ENCODE data around the gene NR2F1-AS1. TPM values are rescaled to one million over a fixed set of nuclear protein-coding genes. Genes with fewer than 3 reads are reported as not detected.
"Not testable (repeated sequence)": the region's sequence is repeated elsewhere in the genome, so short reads cannot be mapped to it uniquely, and the experiment has no call there.

Gene NR2F1-AS1
- total RNA-seq, 6 experiments from 2014 or later: 22.9 to 26.2 (median 24.8) TPM

DNA sequence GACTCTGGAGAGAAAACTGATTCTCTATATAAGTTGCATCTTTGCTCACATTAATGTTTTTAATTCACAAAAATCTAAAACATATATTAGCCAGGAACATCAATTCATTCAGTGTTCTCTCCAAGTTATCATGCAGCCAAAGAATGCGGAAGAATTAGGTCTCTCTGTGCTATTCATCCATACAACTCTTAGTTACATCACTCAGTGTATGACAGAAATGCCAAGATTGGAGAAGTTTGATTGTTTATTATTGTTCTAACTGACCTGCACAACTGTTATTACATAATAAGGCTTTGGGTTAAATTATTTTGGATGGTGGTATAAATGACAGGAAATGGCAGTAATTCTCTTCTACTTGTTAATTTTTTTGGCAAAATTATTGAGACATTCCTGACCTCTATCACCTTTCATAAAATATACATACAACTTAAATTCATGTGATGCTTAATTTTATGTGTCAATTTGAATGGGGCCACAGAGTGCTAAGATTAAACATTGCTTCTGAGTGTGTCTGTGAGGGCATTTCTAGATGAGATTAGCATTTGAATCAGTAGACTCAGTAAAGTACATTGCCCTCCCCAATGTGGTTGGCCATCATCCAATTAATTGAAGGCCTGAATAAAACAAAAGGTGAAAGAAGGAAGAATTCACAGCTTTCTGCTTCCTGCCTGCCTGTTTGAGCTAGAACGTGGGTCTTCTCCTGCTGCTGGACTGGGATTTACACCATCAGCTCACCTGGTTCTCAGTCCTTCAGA is 70.2 kb downstream of the NR2F1-AS1 start:
- H3K9me3 Mint-ChIP-seq: peaks cover 5% of the 10 kb centered on the region; the same call in 1 of the 2 replicates
- no peak overlapping the region for H3K4me3 Mint-ChIP-seq
- H3K27ac Mint-ChIP-seq: no peak overlapping the region
- peaks cover 25% of the 10 kb centered on the region for H3K36me3 Mint-ChIP-seq (ENCODE audit: low read depth)
- TF ChIP-seq, protein P1, sequence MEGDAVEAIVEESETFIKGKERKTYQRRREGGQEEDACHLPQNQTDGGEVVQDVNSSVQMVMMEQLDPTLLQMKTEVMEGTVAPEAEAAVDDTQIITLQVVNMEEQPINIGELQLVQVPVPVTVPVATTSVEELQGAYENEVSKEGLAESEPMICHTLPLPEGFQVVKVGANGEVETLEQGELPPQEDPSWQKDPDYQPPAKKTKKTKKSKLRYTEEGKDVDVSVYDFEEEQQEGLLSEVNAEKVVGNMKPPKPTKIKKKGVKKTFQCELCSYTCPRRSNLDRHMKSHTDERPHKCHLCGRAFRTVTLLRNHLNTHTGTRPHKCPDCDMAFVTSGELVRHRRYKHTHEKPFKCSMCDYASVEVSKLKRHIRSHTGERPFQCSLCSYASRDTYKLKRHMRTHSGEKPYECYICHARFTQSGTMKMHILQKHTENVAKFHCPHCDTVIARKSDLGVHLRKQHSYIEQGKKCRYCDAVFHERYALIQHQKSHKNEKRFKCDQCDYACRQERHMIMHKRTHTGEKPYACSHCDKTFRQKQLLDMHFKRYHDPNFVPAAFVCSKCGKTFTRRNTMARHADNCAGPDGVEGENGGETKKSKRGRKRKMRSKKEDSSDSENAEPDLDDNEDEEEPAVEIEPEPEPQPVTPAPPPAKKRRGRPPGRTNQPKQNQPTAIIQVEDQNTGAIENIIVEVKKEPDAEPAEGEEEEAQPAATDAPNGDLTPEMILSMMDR (IDR thresholded peaks at IDR 0.05): no peak
- no peaks in the 10 kb centered on the region; the same call in none of the 2 replicates for H3K27me3 Mint-ChIP-seq (ENCODE audit: insufficient read depth)
- DNase-seq: no peak
- peaks cover 46% of the 10 kb centered on the region for H3K4me1 Mint-ChIP-seq (ENCODE audit: low read depth)

DNA sequence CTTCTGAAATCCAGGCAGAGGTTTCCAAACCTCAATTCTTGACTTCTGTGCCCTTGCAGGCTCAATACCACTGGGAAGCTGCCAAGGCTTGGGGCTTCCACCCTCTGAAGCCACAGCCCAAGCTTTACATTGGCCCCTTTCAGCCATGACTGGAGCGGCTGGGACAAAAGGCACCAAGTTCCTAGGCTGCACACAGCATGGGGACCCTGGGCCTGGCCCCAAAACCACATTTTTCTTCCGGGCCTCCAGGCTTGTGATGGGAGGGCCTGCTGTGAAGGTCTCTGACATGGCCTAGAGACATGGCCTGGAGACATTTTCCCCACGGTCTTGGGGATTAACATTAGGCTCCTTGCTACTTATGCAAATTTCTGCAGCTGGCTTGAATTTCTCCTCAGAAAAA is 75.5 kb downstream of the NR2F1-AS1 start:
- Mint-ChIP-seq H3K27ac (0 out of 2 replicates have a peak overlapping the region, but pooled peaks have one; percentile 65), H3K4me1 (ENCODE audit: low read depth) (peaks cover 46% of the 10 kb centered on the region), H3K36me3 (ENCODE audit: low read depth) (peaks cover 34% of the 10 kb centered on the region)
- H3K27me3 Mint-ChIP-seq (ENCODE audit: insufficient read depth); DNase-seq; H3K9me3 Mint-ChIP-seq; H3K4me3 Mint-ChIP-seq: not testable (repeated sequence)

DNA sequence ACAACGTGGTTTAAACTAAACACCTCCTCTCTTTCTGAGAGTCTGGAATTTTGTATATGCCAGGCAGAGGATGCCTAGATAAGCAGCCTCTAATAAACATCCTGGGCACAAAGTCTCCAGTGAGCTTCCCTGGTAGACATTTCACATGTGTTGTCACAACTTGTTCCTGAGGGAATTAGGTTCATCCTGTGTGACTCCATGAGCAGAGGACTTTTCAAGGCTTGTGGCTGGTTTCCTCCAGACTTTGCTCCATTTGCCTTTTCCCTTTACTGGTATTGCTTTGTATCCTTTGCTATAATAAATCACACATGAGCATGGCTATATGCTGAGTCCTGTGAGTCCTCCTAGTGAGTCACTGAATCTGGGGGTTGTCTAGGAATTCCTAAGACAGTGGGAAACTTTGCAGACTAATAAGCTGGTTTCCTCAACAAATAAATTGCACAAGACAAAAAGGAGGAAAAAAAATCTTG is 77.4 kb downstream of the NR2F1-AS1 start:
- Mint-ChIP-seq H3K27me3 (ENCODE audit: insufficient read depth) (no peaks in the 10 kb centered on the region), H3K36me3 (ENCODE audit: low read depth) (peaks cover 31% of the 10 kb centered on the region), H3K27ac (peak overlapping the region; percentile 81), H3K9me3 (peaks cover 5% of the 10 kb centered on the region; the same call in 1 of the 2 replicates), H3K4me3 (no peak overlapping the region), H3K4me1 (ENCODE audit: low read depth) (peaks cover 44% of the 10 kb centered on the region)
- TF ChIP-seq, protein P1 (IDR thresholded peaks at IDR 0.05): no peak
- DNase-seq: peak; percentile 90

DNA sequence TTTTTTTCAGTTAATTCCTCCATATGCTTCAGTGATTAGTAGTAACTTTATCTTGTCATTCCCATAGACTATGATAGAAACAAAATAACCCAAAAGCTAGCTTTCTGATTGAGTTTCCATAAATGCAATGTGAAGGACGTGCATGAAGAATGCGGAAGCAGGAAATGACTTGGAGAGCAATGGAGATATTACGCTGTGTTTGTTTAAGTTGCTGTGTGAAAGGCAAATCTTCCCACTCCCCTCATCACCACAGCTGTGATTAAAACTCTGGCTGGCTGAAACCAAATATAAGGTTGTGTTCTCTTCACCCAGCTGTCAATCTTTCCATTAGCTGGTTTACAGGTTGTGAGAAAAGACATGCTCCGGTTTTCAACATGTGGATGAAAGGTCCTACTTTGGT is 83.9 kb downstream of the NR2F1-AS1 start:
- TF ChIP-seq, protein P1 (IDR thresholded peaks at IDR 0.05): no peak
- Mint-ChIP-seq H3K9me3 (no peaks in the 10 kb centered on the region), H3K4me1 (ENCODE audit: low read depth) (peaks cover 19% of the 10 kb centered on the region), H3K36me3 (ENCODE audit: low read depth) (peaks cover 9% of the 10 kb centered on the region), H3K27me3 (ENCODE audit: insufficient read depth) (no peaks in the 10 kb centered on the region), H3K4me3 (no peak overlapping the region), H3K27ac (no peak overlapping the region)
- DNase-seq: no peak

DNA sequence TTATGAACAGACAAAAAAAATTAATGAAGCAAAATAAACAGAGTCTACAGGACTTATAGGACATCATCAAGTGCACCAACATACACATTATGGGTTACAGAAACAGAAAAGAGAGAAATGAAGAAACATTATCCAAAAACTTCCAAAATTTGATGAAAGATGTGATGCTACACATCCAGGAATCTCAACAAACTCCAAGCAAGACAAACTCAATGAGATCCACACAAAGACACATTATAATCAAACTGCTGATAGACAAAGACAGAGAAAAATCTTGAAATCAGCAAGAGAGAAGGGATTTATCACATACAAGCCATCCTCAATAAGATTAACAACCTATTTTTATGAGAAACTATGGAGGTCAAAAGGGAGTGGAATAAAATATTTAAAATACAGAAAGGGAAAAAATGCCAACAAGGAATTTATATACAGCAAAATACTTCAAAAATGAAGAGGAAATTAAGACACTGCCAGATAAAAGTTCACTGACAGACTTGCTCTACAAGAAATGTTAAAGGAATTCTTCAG is 101.0 kb downstream of the NR2F1-AS1 start:
- H3K9me3 Mint-ChIP-seq: peaks cover 29% of the 10 kb centered on the region
- no peak overlapping the region for H3K27ac Mint-ChIP-seq
- peaks cover 25% of the 10 kb centered on the region for H3K4me1 Mint-ChIP-seq (ENCODE audit: low read depth)
- no peaks in the 10 kb centered on the region for H3K27me3 Mint-ChIP-seq (ENCODE audit: insufficient read depth)
- no peak for DNase-seq
- no peak overlapping the region for H3K4me3 Mint-ChIP-seq
- peaks cover 49% of the 10 kb centered on the region for H3K36me3 Mint-ChIP-seq (ENCODE audit: low read depth)
- TF ChIP-seq, protein P1 (IDR thresholded peaks at IDR 0.05): no peak

DNA sequence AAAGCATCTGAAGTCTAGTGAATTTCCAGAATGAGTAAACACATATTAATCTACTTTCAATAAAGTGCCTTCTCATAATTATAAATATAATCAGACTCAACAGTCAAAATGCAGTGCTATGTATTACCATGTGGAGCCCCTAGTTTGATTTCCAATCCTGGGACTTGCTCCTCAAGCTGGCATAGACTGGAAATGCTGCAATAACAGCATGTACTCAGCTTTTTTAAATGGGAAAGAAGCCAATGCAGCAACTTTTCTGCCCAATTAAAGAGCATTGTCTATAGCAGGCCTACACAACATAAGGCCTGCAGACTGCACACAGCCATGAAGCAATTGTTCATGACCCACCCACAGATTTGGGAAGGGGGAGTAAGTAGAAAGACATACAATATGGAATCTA is 103.2 kb downstream of the NR2F1-AS1 start:
- no peak for DNase-seq
- TF ChIP-seq, protein P1 (IDR thresholded peaks at IDR 0.05): no peak
- Mint-ChIP-seq H3K4me3 (no peak overlapping the region), H3K36me3 (ENCODE audit: low read depth) (peaks cover 32% of the 10 kb centered on the region), H3K27me3 (ENCODE audit: insufficient read depth) (no peaks in the 10 kb centered on the region), H3K4me1 (ENCODE audit: low read depth) (peaks cover 25% of the 10 kb centered on the region), H3K27ac (no peak overlapping the region), H3K9me3 (peaks cover 29% of the 10 kb centered on the region)

All from HFFc6 (cell line).